ENCODE results near the gene EXOC1L. TPM values are rescaled to one million over a fixed set of nuclear protein-coding genes. Genes with fewer than 3 reads are reported as not detected.

Gene EXOC1L
- total and polyA plus RNA-seq, 2 donors (not counting 1 experiment from before 2014, with no cell fraction given) = not detected

- no peaks in the 10 kb centered on the region for H3K79me2 ChIP-seq (ENCODE audit: control insufficient read depth, insufficient read depth, low read length)
- no peak overlapping the region for H3K4me3 Mint-ChIP-seq
- no peak for DNase-seq
- no peak overlapping the region for H3K4me3 ChIP-seq (ENCODE audit: control extremely low read depth in 1 of 5, extremely low read depth in 1 of 5, insufficient read depth in 1 of 5, low read depth in 2 of 5, low read length in 4 of 5)
- H3K9me3 Mint-ChIP-seq (ENCODE audit: insufficient read depth) = no peaks in the 10 kb centered on the region
- WGBS (ENCODE audit: insufficient coverage) = no CpG with 5 or more reads among the region's 1 CpG
- TF ChIP-seq CTCF (IDR thresholded peaks at IDR 0.05) (no peak), EZH2 (IDR thresholded peaks at IDR 0.05; ENCODE audit: borderline replicate concordance, insufficient read depth, low read depth, low read length, poor library complexity, severe bottlenecking) (no peak)
- no peaks in the 10 kb centered on the region for H3K4me1 Mint-ChIP-seq
- ChIA-PET CTCF (no interaction called here), POLR2A (no interaction called here)
- H3K27me3 Mint-ChIP-seq = no peaks in the 10 kb centered on the region
- H3K36me3 ChIP-seq (replicated peaks in 1 of 2; ENCODE audit: control extremely low read depth in 1 of 2, control insufficient read depth in 1 of 2, extremely low read depth in 1 of 2, insufficient read depth in 2 of 2, low read length in 1 of 2) = peaks cover 3 to 27% of the 10 kb centered on the region in 2 experiments
- H3K9me3 ChIP-seq (ENCODE audit: control extremely low read depth in 1 of 3, control insufficient read depth in 2 of 3, insufficient read depth in 1 of 3, low read length in 2 of 3) = no peaks in the 10 kb centered on the region
- H4K20me1 ChIP-seq (ENCODE audit: control insufficient read depth, insufficient read depth, low read length, poor library complexity, severe bottlenecking) = no peaks in the 10 kb centered on the region
- intact Hi-C loops (cut with micrococcal nuclease) = no loop called here
- no peak overlapping the region for H2AFZ ChIP-seq (ENCODE audit: insufficient read depth, low read depth, low read length, poor library complexity, severe bottlenecking)
- no peaks in the 10 kb centered on the region for H3K4me1 ChIP-seq (ENCODE audit: control insufficient read depth in 2 of 2, insufficient read depth in 2 of 2, low read length in 2 of 2)
- no peak overlapping the region for H3K4me2 ChIP-seq (replicated peaks; ENCODE audit: low read depth, low read length, poor library complexity, severe bottlenecking)
- H3K27ac ChIP-seq (ENCODE audit: low read length in 2 of 2) = no peak overlapping the region
- no peaks in the 10 kb centered on the region for H3K27me3 ChIP-seq (replicated peaks in 1 of 4; ENCODE audit: control extremely low read depth in 1 of 4, control insufficient read depth in 3 of 4, insufficient read depth in 4 of 4, low read length in 3 of 4)
- H3K9ac ChIP-seq (ENCODE audit: low read length) = no peak overlapping the region
- no peak overlapping the region for H3K27ac Mint-ChIP-seq
- ATAC-seq (ENCODE audit: low read depth) = no peak
Observed at GRCh38 chr4:55884851-55885219, 65.2 kb downstream of the EXOC1L start.

Small RNA genes within 50 kb of the gene (small RNA-seq; reads per million reads assigned to genes)
- gene RNU6-276P (ENCODE audit: insufficient read length, low read depth, low replicate concordance) = not detected
- not detected for gene RNU6-652P (ENCODE audit: insufficient read length, low read depth, low replicate concordance)

Other genes with a start within 250 kb of the EXOC1L start
- gene PDCL2, start 227.5 kb upstream of the EXOC1L start, total RNA-seq = not detected in 2 replicates
- gene PDCL2, start 227.5 kb upstream of the EXOC1L start, polyA plus RNA-seq = not detected in 2 replicates
- gene NMU, start 183.5 kb upstream of the EXOC1L start, total RNA-seq = not detected in 2 replicates
- gene NMU, start 183.5 kb upstream of the EXOC1L start, polyA plus RNA-seq = not detected in 2 replicates
- gene EXOC1, start 33.9 kb downstream of the EXOC1L start, total RNA-seq = 42.5 and 46.7 TPM in 2 replicates
- gene EXOC1, start 33.9 kb downstream of the EXOC1L start, polyA plus RNA-seq = 10.0 and 12.6 TPM in 2 replicates
- gene CEP135, start 129.2 kb downstream of the EXOC1L start, total RNA-seq = 39.4 and 41.0 TPM in 2 replicates
- gene CEP135, start 129.2 kb downstream of the EXOC1L start, polyA plus RNA-seq = 6.4 and 18.1 TPM in 2 replicates